ENCODE data around the gene NALF2.

NALF2 gene

GRCh38 chrX:69530306-69530705, 26.2 kb downstream of the NALF2 start:
- no peak for DNase-seq (ENCODE audit: low spot score)

GRCh38 chrX:69531031-69531755, 27.1 kb downstream of the NALF2 start:
- no peak for DNase-seq (ENCODE audit: low spot score)

- DNase-seq (ENCODE audit: low spot score), result no peak
Measured at GRCh38 chrX:69535661-69536060, 31.5 kb downstream of the NALF2 start.

GRCh38 chrX:69538321-69538876, 34.3 kb downstream of the NALF2 start:
- DNase-seq (ENCODE audit: low spot score), result peak; percentile 5

GRCh38 chrX:69539437-69539836, 35.3 kb downstream of the NALF2 start:
- no peak for DNase-seq (ENCODE audit: low spot score)

- DNase-seq (ENCODE audit: low spot score), result no peak
Measured at GRCh38 chrX:69541956-69542355, 37.8 kb downstream of the NALF2 start.

GRCh38 chrX:69543572-69543971, 39.4 kb downstream of the NALF2 start:
- DNase-seq (ENCODE audit: low spot score), result no peak

GRCh38 chrX:69546417-69546816, 42.3 kb downstream of the NALF2 start:
- DNase-seq (ENCODE audit: low spot score), result no peak

- DNase-seq (ENCODE audit: low spot score), result no peak
Measured at GRCh38 chrX:69546978-69547377, 42.9 kb downstream of the NALF2 start.

GRCh38 chrX:69551421-69552009, 47.4 kb downstream of the NALF2 start:
- DNase-seq (ENCODE audit: low spot score), result no peak

- DNase-seq (ENCODE audit: low spot score), result no peak
Measured at GRCh38 chrX:69552512-69552911, 48.4 kb downstream of the NALF2 start.
